GM19238 (cell line): ENCODE measurements around the gene TRIM58.

Experiments
- DNase-seq: peaks from one replicate; pipeline ENCODE4 v3.0.0; 2011; ENCODE audit warnings: low spot score; ENCODE audit not compliant: insufficient read length

TRIM58 gene, protein sequence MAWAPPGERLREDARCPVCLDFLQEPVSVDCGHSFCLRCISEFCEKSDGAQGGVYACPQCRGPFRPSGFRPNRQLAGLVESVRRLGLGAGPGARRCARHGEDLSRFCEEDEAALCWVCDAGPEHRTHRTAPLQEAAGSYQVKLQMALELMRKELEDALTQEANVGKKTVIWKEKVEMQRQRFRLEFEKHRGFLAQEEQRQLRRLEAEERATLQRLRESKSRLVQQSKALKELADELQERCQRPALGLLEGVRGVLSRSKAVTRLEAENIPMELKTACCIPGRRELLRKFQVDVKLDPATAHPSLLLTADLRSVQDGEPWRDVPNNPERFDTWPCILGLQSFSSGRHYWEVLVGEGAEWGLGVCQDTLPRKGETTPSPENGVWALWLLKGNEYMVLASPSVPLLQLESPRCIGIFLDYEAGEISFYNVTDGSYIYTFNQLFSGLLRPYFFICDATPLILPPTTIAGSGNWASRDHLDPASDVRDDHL

DNA sequence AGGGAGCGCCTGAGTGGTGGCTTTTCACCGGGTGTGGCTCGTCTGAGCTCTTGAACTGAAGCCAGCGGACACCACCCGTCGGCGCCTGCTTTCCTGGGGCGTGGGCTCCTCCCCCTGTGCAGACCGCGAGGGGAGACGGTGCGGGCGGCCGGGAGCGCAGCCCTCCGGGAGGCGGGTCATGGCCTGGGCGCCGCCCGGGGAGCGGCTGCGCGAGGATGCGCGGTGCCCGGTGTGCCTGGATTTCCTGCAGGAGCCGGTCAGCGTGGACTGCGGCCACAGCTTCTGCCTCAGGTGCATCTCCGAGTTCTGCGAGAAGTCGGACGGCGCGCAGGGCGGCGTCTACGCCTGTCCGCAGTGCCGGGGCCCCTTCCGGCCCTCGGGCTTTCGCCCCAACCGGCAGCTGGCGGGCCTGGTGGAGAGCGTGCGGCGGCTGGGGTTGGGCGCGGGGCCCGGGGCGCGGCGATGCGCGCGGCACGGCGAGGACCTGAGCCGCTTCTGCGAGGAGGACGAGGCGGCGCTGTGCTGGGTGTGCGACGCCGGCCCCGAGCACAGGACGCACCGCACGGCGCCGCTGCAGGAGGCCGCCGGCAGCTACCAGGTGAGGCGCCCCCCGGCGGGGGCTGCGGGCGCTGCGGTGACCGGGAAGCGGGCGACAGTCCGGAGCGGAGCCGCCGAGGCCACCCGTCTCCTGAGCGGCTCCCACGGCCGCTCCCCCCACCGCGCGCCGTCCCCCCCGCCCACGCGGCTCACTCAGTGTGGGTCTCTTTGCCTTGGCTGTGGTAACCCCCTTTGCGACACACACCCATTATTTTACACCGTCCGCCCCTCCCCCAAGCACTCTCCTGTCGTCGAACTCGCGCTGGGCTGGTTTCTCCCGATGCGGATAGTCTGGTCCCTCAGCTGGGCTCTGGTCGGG, at the start of gene TRIM58:
Gene TRIM58 (plus strand): TSS at position 119 of the 916 bp plus-strand sequence. CDS start 60 bp downstream, at position 179.
- DNase-seq: no peak

DNA sequence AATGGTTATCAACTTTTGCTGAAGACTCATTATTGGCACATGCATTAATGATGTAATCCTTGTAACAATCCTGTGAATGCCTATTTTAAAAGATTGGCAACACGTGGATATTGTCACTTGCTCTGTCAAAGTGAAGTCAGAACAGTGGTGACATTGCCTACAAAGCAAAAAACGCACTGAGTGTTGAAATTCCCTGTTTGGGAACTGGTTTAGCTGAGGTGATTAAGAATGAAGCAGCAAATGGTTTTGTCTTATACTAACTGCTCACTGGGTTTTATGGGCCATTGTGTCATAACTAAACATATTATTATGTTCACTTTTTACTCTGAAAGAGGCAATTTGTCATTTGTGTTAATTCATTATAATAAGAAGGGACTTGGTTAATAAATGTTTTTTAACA, 44.4 kb upstream of the TRIM58 start:
- DNase-seq: no peak

DNA sequence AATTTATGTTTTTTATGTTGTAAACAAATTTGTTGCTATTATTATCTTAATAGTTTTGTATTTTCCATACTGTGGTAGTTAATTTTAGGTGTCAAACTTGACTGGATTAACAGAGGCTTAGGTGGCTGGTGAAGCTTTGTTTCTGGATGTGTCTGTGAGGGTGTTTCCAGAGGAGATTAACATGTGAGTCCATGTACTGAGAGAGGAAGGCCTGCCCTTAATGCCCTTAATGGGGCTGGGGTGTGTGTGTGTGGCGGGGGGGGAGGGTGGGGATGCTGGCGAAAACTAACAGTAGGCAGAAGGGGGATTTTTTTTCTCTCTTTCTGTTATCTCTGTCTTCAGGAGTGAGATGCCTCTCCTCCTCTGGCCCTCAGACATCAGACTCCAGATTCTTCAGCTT, 34.9 kb upstream of the TRIM58 start:
- no peak for DNase-seq

DNA sequence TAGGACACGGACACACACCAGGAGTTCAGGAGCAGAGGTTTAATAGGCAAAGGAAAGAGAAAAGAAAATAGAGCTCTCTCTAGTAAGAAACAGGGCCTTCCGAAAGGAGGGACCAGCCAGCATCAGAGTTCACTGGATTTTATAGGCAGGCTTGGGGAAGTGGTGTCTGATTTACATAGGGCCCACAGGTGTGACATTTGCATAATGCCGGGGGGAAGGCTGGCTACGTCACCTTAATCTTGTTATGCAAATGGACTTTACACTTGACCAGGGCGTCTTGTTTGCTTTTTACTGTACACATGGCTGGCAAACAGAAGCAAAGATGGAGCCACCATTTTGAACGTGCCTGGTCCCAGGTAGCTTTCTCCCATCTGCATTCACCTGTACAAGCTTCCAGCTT, 33.0 kb upstream of the TRIM58 start, which contains the start of gene OR14A16:
Gene OR14A16 (minus strand): TSS at position 97 of the 400 bp plus-strand sequence. CDS start 8,390 bp downstream, outside the sequence.
- no peak for DNase-seq

DNA sequence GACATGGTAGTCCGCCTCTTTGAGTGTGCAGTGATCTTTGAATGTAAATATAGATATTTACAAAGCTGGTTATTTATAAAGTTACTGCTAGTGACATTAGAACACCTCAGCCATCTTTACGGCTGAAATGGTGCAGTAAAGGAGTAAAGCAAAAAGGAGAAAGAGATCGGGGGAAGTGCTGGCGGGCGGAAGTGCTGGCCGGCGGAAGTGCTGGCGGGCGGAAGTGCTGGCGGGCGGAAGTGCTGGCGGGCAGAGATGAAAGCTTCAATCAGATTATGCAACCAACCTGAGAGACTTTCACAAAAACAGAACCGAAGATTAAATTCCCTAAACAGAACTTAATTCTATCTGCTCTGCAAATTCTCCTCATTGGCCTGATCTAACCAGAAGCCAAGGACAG, 31.6 kb upstream of the TRIM58 start:
- no peak for DNase-seq

DNA sequence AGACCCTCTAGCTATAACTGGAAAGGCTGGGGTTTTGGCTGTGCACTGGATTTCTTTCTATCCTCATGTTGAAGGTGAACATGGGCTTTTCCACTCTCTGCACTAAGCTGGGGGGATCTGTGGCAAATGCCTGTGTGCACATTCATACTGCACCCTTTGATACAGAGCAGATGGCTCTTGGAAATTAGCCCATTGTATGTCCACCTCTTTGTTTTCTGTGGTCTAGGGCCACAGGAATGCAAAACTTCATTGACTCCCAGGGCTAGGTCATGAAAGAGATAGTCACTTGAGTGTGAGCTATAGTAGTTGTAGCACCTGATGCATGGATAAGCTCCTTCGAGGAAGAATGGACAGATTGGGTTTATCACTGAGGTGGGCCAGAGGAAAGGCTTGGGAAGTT, 27.3 kb upstream of the TRIM58 start:
- DNase-seq: no peak

DNA sequence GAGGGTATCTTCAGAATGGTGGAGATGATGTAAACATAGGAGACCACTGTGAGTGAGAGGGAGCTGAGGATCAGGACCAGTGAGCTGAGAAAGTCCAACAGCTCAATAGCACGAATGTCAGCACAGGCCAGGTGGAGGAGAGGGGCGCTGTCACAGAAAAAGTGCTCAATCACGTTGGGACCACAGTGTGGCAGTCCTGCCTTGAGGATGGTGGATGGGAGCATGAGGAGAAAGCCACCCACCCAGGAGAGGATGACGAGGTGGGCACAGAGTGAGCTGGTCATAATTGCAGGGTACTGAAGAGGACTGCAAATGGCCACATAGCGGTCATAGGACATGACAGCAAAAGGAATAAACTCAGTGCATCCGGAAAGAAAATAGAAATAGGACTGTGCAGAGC, 23.4 kb upstream of the TRIM58 start:
- DNase-seq: no peak

DNA sequence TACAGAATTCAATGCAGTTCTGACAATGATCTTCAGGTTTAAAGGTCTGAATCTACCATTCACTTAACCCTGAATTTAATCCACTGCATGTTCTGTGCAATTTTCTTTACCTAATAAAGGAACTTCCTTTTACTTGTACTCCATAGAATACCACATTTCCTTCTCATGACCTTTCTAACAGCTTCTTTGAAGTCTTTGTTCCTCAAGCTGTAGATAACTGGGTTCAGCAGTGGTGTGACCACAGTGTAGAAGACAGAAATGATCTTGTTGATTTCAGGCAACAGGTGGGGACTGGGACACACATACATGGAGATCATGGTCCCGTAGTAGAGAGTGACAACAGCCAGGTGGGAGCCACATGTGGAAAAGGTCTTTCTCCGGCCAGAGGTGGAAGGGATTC, 16.2 kb upstream of the TRIM58 start:
- no peak for DNase-seq

DNA sequence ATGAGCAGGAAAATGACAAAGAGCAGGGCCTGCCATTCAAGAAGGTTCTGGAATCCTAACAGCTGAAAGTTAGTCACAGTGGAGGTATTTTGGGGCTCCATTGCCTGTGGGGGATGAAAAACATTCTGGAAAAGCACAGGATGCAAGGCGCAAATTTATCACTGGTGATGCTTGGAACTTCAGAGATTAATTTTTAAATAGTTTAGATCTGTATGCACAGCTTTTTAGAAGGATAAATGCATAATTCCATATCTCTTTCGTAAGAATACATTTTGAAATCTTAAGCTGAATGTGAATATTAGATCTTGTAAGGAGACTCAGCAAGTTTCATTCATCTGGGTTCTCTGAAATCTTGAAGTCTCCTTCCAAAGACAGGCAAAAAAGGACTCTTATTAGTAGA, 15.2 kb upstream of the TRIM58 start, which contains the start of gene OR11L1:
Gene OR11L1 (minus strand): TSS at position 101 of the 400 bp plus-strand sequence. CDS start 0 bp downstream, at position 101.
- DNase-seq: no peak

DNA sequence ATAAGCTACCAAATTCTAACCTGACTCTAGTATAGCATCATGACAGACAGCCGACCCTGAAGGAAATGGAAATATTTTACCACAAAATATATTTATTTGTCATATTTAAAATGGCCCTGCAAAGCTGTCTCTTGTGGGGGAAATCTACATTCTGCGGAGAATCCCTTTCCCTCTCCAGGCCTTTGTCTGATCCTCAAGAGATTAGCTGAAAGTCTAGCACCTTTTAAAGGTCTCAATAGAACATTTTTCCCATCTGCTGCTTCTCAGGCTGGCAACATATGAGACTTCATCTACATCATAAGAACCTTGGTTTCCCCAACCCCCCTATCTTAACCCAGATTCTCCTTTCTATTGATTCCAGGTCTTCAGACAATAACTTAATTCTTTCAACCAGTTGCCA, 13.6 kb upstream of the TRIM58 start:
- DNase-seq: no peak

DNA sequence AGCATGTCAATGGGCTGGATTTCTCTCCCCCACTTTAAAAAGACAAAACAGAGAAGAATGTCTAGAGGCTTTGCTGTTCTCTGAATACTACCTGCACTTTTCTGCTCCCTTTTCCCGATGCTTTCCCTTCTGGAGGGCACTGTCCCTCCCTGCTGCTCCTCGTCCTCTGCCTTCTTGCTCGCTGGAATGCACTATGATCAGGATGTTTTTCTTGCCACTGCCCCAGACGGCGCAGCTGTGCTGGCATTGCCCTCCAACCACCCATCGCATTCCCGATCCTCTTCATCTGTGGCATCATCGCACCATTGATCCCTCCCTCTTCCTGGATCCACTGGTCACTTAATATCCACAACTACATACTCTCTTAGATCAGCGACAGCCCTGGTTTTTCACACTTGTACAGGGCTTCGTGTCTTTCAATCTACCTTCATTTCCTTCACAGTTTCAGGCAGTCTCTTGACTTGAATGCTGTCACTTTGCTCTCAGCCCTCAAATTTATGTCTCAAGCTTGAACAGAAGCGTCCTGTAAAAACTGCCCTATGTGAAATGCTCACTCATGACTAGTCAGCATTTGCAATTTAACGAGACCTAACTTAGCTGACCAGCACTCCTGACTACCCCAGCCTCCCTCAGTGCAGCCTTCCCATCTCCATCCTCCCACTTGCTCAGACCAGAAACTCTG, 11.8 kb upstream of the TRIM58 start:
- no peak for DNase-seq

DNA sequence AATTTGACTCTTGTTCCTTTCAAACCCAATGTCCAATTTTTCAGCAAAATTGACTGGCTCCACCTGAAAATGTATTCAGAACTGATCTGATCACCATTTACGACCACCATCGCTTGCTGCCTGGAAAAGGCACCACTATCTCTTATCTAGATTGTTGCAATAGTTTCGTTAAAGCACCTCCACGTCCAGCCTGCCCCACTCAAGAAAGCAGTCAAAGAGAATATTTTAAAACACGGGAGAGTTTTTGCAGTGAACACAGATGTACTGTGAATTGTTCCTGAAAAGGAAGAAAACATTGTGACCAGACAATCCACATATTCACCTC, 11.3 kb upstream of the TRIM58 start:
- DNase-seq: no peak

DNA sequence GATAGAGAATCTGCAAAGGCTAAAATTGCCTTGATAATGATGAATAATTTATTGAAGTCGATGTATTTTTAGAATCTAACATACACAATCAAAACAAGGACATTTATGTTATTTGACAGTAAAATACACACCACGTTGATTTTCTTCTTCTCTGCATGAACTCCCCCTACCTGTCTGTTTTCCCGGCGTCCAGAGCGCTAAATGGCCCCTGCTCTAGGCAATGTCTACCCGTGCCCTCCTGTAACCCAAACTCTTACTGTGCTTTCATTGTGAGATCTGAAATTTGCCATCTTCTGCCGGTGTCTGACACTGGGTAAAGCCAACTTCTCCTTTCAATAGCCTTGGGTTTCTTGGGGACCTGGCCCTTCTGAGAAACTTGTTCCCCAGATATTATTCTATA, 8.6 kb upstream of the TRIM58 start:
- DNase-seq: no peak

DNA sequence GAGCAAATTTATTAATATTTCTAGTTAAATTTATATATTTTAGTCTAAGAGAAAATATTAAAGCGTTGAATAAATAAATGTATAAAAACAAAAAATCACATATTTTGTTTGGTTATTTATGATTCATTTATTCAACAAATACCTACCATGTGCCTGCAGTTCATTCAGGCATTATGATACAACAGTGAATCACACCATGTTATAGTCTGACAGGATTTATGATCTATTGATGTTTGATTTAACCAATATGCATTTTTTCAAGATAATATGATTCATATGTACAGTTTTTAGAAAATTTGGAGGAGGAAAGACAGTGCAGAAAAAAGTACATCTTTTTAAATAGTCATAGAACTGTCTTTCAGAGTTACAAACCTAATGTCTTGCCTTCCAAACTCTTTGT, 7.4 kb upstream of the TRIM58 start:
- no peak for DNase-seq

DNA sequence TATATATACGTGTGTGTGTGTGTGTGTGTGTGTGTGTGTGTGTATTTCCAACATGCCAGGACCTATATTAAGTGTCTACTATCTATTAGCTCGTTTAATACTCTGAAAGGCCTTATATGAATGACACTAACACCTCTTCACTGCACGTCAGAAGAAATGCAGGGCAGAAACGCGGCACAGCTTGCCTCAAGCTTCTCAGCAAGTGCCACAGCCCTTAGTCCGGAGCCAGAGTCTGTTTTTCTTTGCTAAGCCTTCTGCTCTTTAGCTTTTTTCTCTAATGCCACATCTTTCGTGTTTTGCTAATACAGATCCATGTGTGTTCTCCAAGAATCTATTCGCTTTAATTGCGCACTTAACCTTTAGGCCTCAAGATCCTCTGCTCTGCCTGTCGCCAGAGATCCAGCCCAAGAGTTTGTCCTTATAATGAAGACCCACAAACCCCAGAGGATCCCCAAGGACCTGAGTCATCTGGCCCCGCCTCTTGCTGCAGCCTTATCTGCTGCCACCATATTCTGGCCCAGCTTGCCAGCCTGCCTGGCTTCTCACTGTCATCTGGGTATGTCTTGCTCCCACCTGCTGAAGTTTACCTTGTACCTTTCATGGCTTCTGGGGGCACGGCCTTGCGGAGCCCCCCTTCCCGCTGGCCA, 2.0 kb upstream of the TRIM58 start:
- DNase-seq: no peak

DNA sequence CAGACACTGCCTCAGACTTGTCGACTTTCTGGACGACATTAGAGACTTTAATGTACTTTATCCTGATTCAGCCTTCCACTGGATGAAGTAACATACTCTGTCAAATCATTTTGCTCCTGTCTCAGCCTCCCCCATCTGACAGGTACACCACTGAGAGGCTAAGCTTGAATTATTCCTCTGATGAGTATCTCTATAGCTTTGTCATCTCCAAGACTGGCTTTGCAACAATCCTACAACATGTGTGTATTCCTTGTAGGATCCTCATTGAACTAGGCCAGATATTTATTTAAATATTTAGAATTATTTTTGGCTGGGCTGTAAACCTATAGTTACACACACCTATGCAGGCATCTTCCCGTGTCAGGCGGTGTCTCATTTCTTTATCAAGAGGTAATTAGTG, 1.1 kb upstream of the TRIM58 start:
- no peak for DNase-seq

DNA sequence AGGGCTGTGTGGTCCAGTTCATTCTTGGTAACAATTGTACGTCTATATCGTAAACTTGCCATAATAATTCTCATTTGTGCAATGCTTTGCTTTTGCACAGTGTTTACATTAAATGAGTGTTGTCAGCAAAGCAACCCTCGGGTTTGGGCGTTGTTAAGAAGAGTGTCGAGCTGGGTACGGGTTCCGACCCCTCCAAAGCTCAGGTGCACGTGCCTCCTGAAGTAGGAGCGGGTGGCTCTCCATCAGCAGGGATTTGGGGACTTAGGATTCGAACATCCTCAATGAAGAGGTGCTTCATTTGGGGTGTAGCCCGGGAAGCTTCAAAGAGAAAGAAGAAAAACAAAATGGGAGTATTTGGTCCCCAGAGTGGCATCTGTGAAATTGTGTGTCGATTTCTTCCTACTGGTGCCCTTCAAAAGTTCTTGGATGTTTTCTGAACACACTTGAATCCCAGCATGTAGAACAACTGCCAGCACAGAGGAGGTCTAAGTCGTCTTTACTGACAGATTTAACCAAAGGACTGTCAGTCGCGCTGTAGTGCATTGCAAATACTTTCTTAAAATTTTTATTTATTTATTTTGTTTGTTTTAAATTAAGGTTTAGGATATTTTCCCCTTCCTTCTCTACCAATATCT, 1.1 kb downstream of the TRIM58 start:
- DNase-seq: no peak

DNA sequence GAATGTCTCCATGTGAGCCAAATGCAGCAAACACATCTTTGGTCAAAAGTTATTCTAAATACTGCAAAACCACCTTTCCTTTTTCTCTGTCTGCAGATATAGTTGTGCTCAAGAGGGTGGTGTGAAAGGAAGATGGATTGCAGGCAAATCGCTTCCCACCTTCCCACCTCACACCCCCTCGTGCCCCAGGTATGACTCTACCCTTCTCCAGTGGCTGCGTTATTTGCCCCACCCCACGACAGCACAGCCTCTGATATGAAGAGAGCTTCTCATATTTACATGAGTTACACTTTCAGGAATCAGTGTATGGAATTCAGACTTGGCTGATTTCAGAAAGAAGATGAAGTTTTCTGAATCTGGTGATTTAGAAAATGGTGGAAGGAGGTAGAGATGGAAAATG, 5.8 kb downstream of the TRIM58 start:
- no peak for DNase-seq

DNA sequence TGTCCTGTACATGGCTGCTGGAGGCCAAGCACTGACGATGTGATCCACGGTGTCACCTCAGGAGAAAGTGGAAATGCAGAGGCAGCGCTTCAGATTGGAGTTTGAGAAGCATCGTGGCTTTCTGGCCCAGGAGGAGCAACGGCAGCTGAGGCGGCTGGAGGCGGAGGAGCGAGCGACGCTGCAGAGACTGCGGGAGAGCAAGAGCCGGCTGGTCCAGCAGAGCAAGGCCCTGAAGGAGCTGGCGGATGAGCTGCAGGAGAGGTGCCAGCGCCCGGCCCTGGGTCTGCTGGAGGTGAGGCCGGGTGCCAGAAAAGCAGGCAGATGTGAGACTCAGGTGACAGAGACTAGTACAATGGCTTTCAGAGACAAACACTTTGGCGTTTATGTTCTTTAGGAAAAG, 7.7 kb downstream of the TRIM58 start:
- no peak for DNase-seq

DNA sequence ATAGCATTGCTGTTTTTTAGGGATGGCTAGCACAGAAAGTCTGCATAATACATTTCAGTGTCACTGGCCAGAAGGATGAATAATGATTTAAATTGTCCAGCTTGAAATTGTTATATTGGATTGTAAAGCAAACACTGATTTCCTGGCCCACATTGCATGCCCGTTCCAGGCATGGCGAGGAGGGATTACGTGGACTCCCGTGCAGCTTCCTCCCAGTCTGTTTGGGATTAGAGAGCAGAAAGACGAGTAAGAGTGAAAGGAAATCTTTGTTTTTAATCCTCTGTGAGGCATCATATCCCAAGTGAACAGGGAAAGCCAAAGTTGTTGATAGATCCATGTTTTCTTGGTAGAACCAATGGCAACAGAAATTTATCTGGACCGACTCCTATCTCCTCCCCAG, 8.4 kb downstream of the TRIM58 start:
- DNase-seq: no peak

DNA sequence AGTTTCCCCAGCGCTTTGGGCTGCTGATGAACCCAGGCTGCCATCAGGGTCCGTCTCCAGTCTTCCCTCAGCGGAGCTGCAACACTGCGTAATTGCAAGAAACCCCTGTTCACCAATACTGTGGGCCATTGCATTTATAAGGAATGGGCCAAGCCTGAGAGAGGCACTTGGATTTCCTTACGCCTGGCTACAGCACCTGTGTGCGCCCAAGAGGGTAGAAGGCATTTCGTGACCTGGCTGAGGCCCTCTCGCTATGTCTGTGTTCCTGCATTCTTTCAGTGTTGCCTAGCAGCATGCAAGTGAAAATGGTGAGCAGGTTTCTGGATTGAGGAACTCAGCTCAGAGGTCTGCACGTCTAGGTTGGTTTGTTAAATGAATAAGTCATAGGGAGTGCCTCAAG, 26.4 kb downstream of the TRIM58 start:
- DNase-seq: no peak
